Measurements from ENCODE around the gene HOXC9.

The HOXC9 gene

GRCh38 chr12:53976172-53976822 is 23.7 kb upstream of the HOXC9 start:
- DNase-seq (ENCODE audit: low read depth in 2 of 2), result no peak

- DNase-seq (ENCODE audit: low read depth in 2 of 2), result no peak
Observed at GRCh38 chr12:53976823-53977595, 23.0 kb upstream of the HOXC9 start.

GRCh38 chr12:53977596-53978445 is 22.1 kb upstream of the HOXC9 start:
- DNase-seq (ENCODE audit: low read depth in 2 of 2), result no peak

GRCh38 chr12:53978477-53979356 is 21.2 kb upstream of the HOXC9 start:
- no peak for DNase-seq (ENCODE audit: low read depth in 2 of 2)

GRCh38 chr12:53980104-53980801 is 19.7 kb upstream of the HOXC9 start:
- no peak for DNase-seq (ENCODE audit: low read depth in 2 of 2)

- no peak for DNase-seq (ENCODE audit: low read depth in 2 of 2)
Observed at GRCh38 chr12:53980802-53981496, 19.0 kb upstream of the HOXC9 start.

GRCh38 chr12:53981634-53982565 is 18.1 kb upstream of the HOXC9 start:
- DNase-seq (ENCODE audit: low read depth in 2 of 2), result no peak

- no peak for DNase-seq (ENCODE audit: low read depth in 2 of 2)
Observed at GRCh38 chr12:53982648-53983567, 17.1 kb upstream of the HOXC9 start.

GRCh38 chr12:53983568-53983949 is 16.4 kb upstream of the HOXC9 start:
- DNase-seq (ENCODE audit: low read depth in 2 of 2), result no peak

- no peak for DNase-seq (ENCODE audit: low read depth in 2 of 2)
Observed at GRCh38 chr12:53983950-53984572, 15.9 kb upstream of the HOXC9 start.

GRCh38 chr12:53984901-53985691 is 14.9 kb upstream of the HOXC9 start, which contains the start of gene HOXC10:
Gene HOXC10 (plus strand): TSS chr12:53985146. CDS start chr12:53985260, 114 bp downstream.
- peak; percentile 7 to 70 for DNase-seq (ENCODE audit: low read depth in 2 of 2)

GRCh38 chr12:53985692-53985993 is 14.3 kb upstream of the HOXC9 start:
- DNase-seq (ENCODE audit: low read depth in 2 of 2), result no peak

- no peak for DNase-seq (ENCODE audit: low read depth in 2 of 2)
Observed at GRCh38 chr12:53985994-53986685, 13.8 kb upstream of the HOXC9 start.

- DNase-seq (ENCODE audit: low read depth in 2 of 2), result no peak
Observed at GRCh38 chr12:53986686-53987483, 13.1 kb upstream of the HOXC9 start.

- DNase-seq (ENCODE audit: low read depth in 2 of 2), result no peak
Observed at GRCh38 chr12:53987787-53988230, 12.2 kb upstream of the HOXC9 start.

Data from stimulated activated CD4-positive, alpha-beta T cell treated with anti-CD3 and anti-CD28 coated beads, Interleukin-1b, Interleukin-23, amount 100 ng/mL, for 1 hour (primary cell).